HFF-Myc (cell line): ENCODE results near the gene RASGRP4.

Experiments used
- DNase-seq: peaks from one replicate; pipeline ENCODE4 v3.0.0-alpha.2; 2011; ENCODE audit warnings: low read depth; ENCODE audit errors: extremely low read depth
- H3K4me3 ChIP-seq: replicated peaks from 2 replicates; pipeline ENCODE4 v1.5.1; 2011; ENCODE audit warnings: low read depth, mild to moderate bottlenecking, control low read depth, low read length
- CTCF ChIP-seq: IDR thresholded peaks from 2 replicates; pipeline ENCODE4 v1.5.1; 2012; ENCODE audit warnings: mild to moderate bottlenecking, low read depth, low read length, control low read depth; ENCODE audit errors: missing control alignments

Gene RASGRP4

GRCh38 chr19:38386971-38387549, 39.0 kb downstream of the RASGRP4 start:
- peak overlapping the region; percentile 79 for H3K4me3 ChIP-seq
- DNase-seq, result no peak
- no peak for TF ChIP-seq CTCF

GRCh38 chr19:38386300-38386970, 39.6 kb downstream of the RASGRP4 start:
- no peak for DNase-seq
- TF ChIP-seq CTCF, result no peak
- no peak overlapping the region for H3K4me3 ChIP-seq

GRCh38 chr19:38385804-38386257, 40.2 kb downstream of the RASGRP4 start:
- no peak for TF ChIP-seq CTCF
- no peak for DNase-seq
- H3K4me3 ChIP-seq, result no peak overlapping the region

- TF ChIP-seq CTCF, result no peak
- no peak overlapping the region for H3K4me3 ChIP-seq
- DNase-seq, result no peak
Measured at GRCh38 chr19:38385057-38385803, 40.8 kb downstream of the RASGRP4 start.

GRCh38 chr19:38384209-38385027, 41.6 kb downstream of the RASGRP4 start:
- TF ChIP-seq CTCF, result peak; percentile 44
- no peak overlapping the region for H3K4me3 ChIP-seq
- no peak for DNase-seq

GRCh38 chr19:38383743-38384142, 42.3 kb downstream of the RASGRP4 start:
- TF ChIP-seq CTCF, result no peak
- DNase-seq, result no peak
- no peak overlapping the region for H3K4me3 ChIP-seq
